GM18502 (cell line): Measurements from ENCODE around the gene TMEM225.
A peak's percentile ranks its signal among the peaks of the same experiment; 100 is the strongest.
"Not testable (repeated sequence)": the region's sequence is repeated elsewhere in the genome, so short reads cannot be mapped to it uniquely, and the experiment has no call there.

Experiments used
- ATAC-seq: cut with Tn5 transposase; IDR thresholded peaks from one replicate; pipeline ENCODE4 v1.9.1; 2021; ENCODE audit warnings: mild to moderate bottlenecking; ENCODE audit not compliant: unreplicated experiment, poor library complexity

TMEM225 gene

GRCh38 chr11:123885570-123885969 lies at the start of gene TMEM225:
Gene TMEM225 (minus strand): TSS chr11:123885670. CDS start chr11:123885425, 245 bp downstream.
- no peak for ATAC-seq

GRCh38 chr11:123924027-123924426 lies 38.6 kb upstream of the TMEM225 start:
- no peak for ATAC-seq

- ATAC-seq: no peak
These were observed 35.5 kb upstream of the TMEM225 start for GRCh38 chr11:123920943-123921342.

- no peak for ATAC-seq
These were observed 20.4 kb upstream of the TMEM225 start for GRCh38 chr11:123905826-123906225.

GRCh38 chr11:123904932-123905331 lies 19.5 kb upstream of the TMEM225 start:
- no peak for ATAC-seq

- ATAC-seq: peak; percentile 91
These were observed 18.5 kb upstream of the TMEM225 start for GRCh38 chr11:123903932-123904331.

GRCh38 chr11:123901867-123902266 lies 16.4 kb upstream of the TMEM225 start, which contains the start of gene OR8D4:
Gene OR8D4 (plus strand): TSS chr11:123902167. CDS start chr11:123906432, 4,265 bp downstream.
- no peak for ATAC-seq

GRCh38 chr11:123899792-123900191 lies 14.3 kb upstream of the TMEM225 start:
- no peak for ATAC-seq

GRCh38 chr11:123892031-123892430 lies 6.6 kb upstream of the TMEM225 start:
- ATAC-seq: no peak

GRCh38 chr11:123880912-123881311 lies 4.6 kb downstream of the TMEM225 start:
- no peak for ATAC-seq

GRCh38 chr11:123867795-123868194 lies 17.7 kb downstream of the TMEM225 start:
- ATAC-seq: not testable (repeated sequence)

GRCh38 chr11:123865293-123865692 lies 20.2 kb downstream of the TMEM225 start:
- ATAC-seq: not testable (repeated sequence)

- ATAC-seq: no peak
These were observed 25.7 kb downstream of the TMEM225 start for GRCh38 chr11:123859731-123860130.

- ATAC-seq: no peak
These were observed 29.0 kb downstream of the TMEM225 start for GRCh38 chr11:123856444-123856843.

- no peak for ATAC-seq
These were observed 32.4 kb downstream of the TMEM225 start for GRCh38 chr11:123853038-123853437.

GRCh38 chr11:123852321-123852720 lies 33.1 kb downstream of the TMEM225 start:
- ATAC-seq: no peak

- ATAC-seq: no peak
These were observed 34.4 kb downstream of the TMEM225 start for GRCh38 chr11:123851110-123851509.

- no peak for ATAC-seq
These were observed 44.3 kb downstream of the TMEM225 start for GRCh38 chr11:123841174-123841573.

GRCh38 chr11:123839131-123839530 lies 46.3 kb downstream of the TMEM225 start:
- no peak for ATAC-seq

GRCh38 chr11:123838659-123839058 lies 46.8 kb downstream of the TMEM225 start:
- ATAC-seq: no peak

GRCh38 chr11:123838199-123838598 lies 47.3 kb downstream of the TMEM225 start:
- ATAC-seq: no peak

GRCh38 chr11:123833095-123833494 lies 52.4 kb downstream of the TMEM225 start:
- no peak for ATAC-seq
